WERI-Rb-1 (cell line): ENCODE data around the gene TULP4.

Experiments
- DNase-seq: peaks from one replicate; pipeline ENCODE4 v3.0.0-alpha.2; 2020
- H3K27ac ChIP-seq: fragments of 250-450 bp; sonication (Bioruptor Pico); 2 replicates; pipeline ENCODE4 v1.5.1; 2020; ENCODE audit warnings: mild to moderate bottlenecking, moderate library complexity
- H3K27me3 ChIP-seq: fragments of 250-450 bp; sonication (Bioruptor Pico); 2 replicates; pipeline ENCODE4 v1.5.1; 2021; ENCODE audit warnings: mild to moderate bottlenecking, low read depth, moderate library complexity; ENCODE audit not compliant: insufficient read depth, severe bottlenecking
- H3K36me3 ChIP-seq: fragments of 250-450 bp; sonication (Bioruptor Pico); 2 replicates; pipeline ENCODE4 v1.5.1; 2020; ENCODE audit warnings: mild to moderate bottlenecking, moderate library complexity
- H3K4me3 ChIP-seq: 2 replicates; pipeline ENCODE4 v1.5.1; 2011; ENCODE audit warnings: low read depth, mild to moderate bottlenecking, control low read depth, low read length
- H3K9me3 ChIP-seq: fragments of 250-450 bp; sonication (Bioruptor Pico); 2 replicates; pipeline ENCODE4 v1.5.1; 2021; ENCODE audit warnings: mild to moderate bottlenecking, moderate library complexity; ENCODE audit not compliant: severe bottlenecking
- CTCF ChIP-seq: IDR thresholded peaks from 2 replicates; pipeline ENCODE4 v1.5.1; 2011; ENCODE audit warnings: low read depth, mild to moderate bottlenecking, control low read depth, inconsistent platforms, low read length

Gene TULP4

GRCh38 chr6:158417760-158418098 lies 105.5 kb downstream of the TULP4 start:
- TF ChIP-seq CTCF = no peak
- no peak overlapping the region for H3K27ac ChIP-seq
- no peaks in the 10 kb centered on the region for H3K9me3 ChIP-seq
- no peaks in the 10 kb centered on the region for H3K27me3 ChIP-seq
- H3K4me3 ChIP-seq = no peak overlapping the region
- peaks cover 43% of the 10 kb centered on the region for H3K36me3 ChIP-seq
- no peak for DNase-seq

- Histone ChIP-seq H3K9me3 (no peaks in the 10 kb centered on the region), H3K36me3 (peaks cover 36% of the 10 kb centered on the region), H3K4me3 (no peak overlapping the region), H3K27ac (no peak overlapping the region), H3K27me3 (no peaks in the 10 kb centered on the region)
- no peak for DNase-seq
- no peak for TF ChIP-seq CTCF
Measured at GRCh38 chr6:158418501-158418900, 106.2 kb downstream of the TULP4 start.

- no peak overlapping the region for H3K27ac ChIP-seq
- no peaks in the 10 kb centered on the region for H3K27me3 ChIP-seq
- H3K9me3 ChIP-seq = no peaks in the 10 kb centered on the region
- TF ChIP-seq CTCF = no peak
- H3K36me3 ChIP-seq = peaks cover 29% of the 10 kb centered on the region
- DNase-seq = no peak
- no peak overlapping the region for H3K4me3 ChIP-seq
Measured at GRCh38 chr6:158419339-158419909, 107.2 kb downstream of the TULP4 start.

GRCh38 chr6:158421381-158421780 lies 109.1 kb downstream of the TULP4 start:
- DNase-seq = no peak
- Histone ChIP-seq H3K27me3 (no peaks in the 10 kb centered on the region), H3K36me3 (peaks cover 15% of the 10 kb centered on the region), H3K9me3 (no peaks in the 10 kb centered on the region), H3K4me3 (no peak overlapping the region), H3K27ac (no peak overlapping the region)
- no peak for TF ChIP-seq CTCF

GRCh38 chr6:158422629-158423238 lies 110.5 kb downstream of the TULP4 start:
- H3K4me3 ChIP-seq = no peak overlapping the region

More at GRCh38 chr6:158422629-158423238, 110.5 kb downstream of the TULP4 start:
- DNase-seq = no peak
- H3K27me3 ChIP-seq = no peaks in the 10 kb centered on the region
- TF ChIP-seq CTCF = no peak
- no peak overlapping the region for H3K27ac ChIP-seq
- H3K36me3 ChIP-seq = peaks cover 7% of the 10 kb centered on the region
- H3K9me3 ChIP-seq = no peaks in the 10 kb centered on the region
